Activated CD4-positive, alpha-beta T cell treated with anti-CD3 and anti-CD28 coated beads for 1 hour (primary cell): ENCODE measurements around the gene CREB3L2.
"Not testable (repeated sequence)": the region's sequence is repeated elsewhere in the genome, so short reads cannot be mapped to it uniquely, and the experiment has no call there.

Experiments used
- DNase-seq: peaks from one replicate; pipeline ENCODE4 v3.0.0-alpha.2; 2020

Gene CREB3L2, protein sequence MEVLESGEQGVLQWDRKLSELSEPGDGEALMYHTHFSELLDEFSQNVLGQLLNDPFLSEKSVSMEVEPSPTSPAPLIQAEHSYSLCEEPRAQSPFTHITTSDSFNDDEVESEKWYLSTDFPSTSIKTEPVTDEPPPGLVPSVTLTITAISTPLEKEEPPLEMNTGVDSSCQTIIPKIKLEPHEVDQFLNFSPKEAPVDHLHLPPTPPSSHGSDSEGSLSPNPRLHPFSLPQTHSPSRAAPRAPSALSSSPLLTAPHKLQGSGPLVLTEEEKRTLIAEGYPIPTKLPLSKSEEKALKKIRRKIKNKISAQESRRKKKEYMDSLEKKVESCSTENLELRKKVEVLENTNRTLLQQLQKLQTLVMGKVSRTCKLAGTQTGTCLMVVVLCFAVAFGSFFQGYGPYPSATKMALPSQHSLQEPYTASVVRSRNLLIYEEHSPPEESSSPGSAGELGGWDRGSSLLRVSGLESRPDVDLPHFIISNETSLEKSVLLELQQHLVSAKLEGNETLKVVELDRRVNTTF

GRCh38 chr7:138001529-138002095 lies at the start of gene CREB3L2:
Gene CREB3L2, minus strand, starts transcription at chr7:138002086. Its CDS starts 381 bp downstream, at chr7:138001705.
- DNase-seq = peak; percentile 44

DNA sequence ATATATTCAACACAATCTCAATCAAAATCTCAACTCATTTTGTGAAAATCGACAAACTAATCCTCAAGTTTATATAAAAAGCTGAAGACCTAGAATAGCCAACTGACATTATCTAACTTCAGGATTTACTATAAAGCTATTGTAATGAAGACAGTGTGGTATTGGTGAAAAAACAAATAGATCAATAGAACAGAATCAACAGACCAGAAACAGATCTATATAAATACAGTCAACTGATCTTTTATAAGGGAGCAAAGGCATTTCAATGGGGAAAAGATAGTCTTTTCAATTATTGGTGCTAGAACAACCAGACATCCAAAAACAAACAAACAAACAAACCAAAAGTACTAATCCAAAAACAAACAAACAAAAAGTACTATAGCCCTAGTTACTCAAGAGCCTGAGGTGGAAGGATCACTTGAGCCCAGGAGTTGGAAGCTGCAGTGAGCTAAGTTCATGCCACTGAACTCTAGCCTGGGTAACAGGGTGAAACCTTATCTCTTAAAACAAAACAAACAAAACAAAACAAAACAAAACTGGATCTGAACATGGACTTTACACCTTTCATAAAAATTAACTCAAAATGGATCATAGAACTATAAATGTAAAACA lies 47.7 kb upstream of the CREB3L2 start:
- no peak for DNase-seq

GRCh38 chr7:138047907-138048306 lies 46.0 kb upstream of the CREB3L2 start:
- no peak for DNase-seq

- DNase-seq = no peak
Observed at GRCh38 chr7:138044897-138045296, 43.0 kb upstream of the CREB3L2 start.

- DNase-seq = not testable (repeated sequence)
Observed at GRCh38 chr7:138040063-138040462, 38.2 kb upstream of the CREB3L2 start.

- DNase-seq = no peak
Observed at GRCh38 chr7:138036135-138036534, 34.2 kb upstream of the CREB3L2 start.

- DNase-seq = no peak
Observed at GRCh38 chr7:138033241-138033640, 31.4 kb upstream of the CREB3L2 start.

- no peak for DNase-seq
Observed at GRCh38 chr7:138032770-138033169, 30.9 kb upstream of the CREB3L2 start.

- no peak for DNase-seq
Observed at GRCh38 chr7:138032186-138032585, 30.3 kb upstream of the CREB3L2 start.

- DNase-seq = no peak
Observed at GRCh38 chr7:138030679-138031351, 28.9 kb upstream of the CREB3L2 start.

- no peak for DNase-seq
Observed at GRCh38 chr7:138029941-138030340, 28.1 kb upstream of the CREB3L2 start.

DNA sequence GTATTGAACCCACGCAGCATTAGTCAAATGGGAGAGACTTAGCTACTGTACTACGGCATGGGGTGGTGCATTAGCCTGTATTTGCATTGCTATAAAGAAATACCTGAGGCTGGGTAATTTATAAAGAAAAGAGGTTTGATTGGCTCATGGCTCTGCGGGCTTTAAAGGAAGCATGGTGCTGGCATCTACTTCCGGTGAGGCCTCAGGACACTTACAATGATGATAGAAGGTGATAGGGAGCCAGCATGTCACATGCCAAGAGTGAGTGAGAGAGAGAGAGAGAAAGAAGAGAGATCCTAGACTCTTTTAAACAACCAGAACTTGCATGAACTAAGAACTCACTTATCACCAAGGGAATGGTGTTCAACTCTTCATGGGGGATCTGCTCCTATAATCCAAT lies 27.2 kb upstream of the CREB3L2 start:
- no peak for DNase-seq

- DNase-seq = no peak
Observed at GRCh38 chr7:138027100-138027499, 25.2 kb upstream of the CREB3L2 start.

DNA sequence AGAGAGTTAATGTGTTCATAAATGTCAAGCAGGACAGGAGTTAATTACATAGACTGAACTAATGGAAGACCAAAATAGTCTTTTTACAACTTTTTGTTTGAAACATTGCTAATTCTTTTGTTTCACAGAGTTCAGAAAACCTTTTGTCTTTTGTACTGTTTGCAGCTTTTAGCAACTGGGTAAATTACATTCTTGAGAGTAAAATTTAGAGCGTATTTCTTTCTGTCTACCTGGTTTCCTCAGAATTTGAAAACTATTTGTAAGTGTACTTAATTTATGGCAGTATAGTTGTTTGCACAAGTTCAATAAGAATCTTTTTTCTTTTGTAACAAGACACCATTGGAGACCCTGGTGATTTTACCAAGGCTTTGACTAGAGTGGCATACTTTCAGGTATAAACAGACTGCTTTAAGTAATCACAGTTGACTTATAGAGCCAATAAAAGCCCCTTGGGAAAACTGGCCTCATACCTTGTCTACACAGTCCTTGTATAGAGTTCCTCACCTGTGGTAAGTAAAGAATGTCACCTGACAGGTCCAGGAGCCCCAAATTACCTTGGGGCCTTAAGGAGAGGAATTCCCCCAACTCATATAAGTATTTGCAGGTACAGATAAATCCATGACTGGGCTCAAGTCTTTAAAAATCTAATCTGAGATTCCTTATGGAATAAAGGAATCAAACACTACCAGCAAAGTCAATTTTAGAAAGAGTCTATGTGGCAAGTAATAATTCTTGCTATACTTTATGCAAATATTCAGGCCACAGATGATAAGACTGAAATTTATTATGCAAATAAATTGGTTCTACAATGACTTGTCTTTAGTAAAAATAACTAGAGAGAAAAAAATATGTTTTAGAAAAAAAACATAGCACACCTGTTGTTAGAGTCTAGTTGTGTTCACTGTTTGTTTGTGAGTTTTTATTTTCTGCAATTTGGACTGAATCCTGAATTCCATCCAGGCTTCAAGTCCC lies 23.6 kb upstream of the CREB3L2 start:
- DNase-seq = no peak

DNA sequence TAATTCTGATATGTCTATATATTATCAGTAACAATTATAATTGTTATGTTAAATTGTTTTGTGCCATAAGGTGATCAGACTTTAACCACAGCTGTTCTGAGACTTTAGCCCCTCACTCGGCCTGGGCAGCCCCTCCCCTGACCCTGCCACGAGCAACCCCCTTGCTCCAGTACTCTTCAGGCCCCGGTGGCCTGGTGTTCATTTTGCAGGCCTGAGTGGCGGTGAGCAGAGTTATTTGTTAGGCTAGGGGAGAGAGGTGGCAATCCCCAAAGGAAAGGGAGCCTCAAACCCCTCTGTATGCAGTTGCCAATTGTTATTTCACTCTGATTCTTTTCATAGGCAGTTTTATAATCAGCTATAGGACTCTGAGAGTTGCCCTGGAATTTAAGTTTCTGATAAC lies 22.9 kb upstream of the CREB3L2 start:
- DNase-seq = no peak

GRCh38 chr7:138024343-138024691 lies 22.4 kb upstream of the CREB3L2 start:
- DNase-seq = no peak

GRCh38 chr7:138023618-138024342 lies 21.9 kb upstream of the CREB3L2 start:
- DNase-seq = no peak

GRCh38 chr7:138021889-138022288 lies 20.0 kb upstream of the CREB3L2 start:
- no peak for DNase-seq

GRCh38 chr7:138017992-138018391 lies 16.1 kb upstream of the CREB3L2 start:
- no peak for DNase-seq

- no peak for DNase-seq
Observed at GRCh38 chr7:138015096-138015495, 13.2 kb upstream of the CREB3L2 start.

GRCh38 chr7:138014686-138015085 lies 12.8 kb upstream of the CREB3L2 start:
- no peak for DNase-seq
